ENCODE measurements around the gene DZIP1L.

DZIP1L gene

DNA sequence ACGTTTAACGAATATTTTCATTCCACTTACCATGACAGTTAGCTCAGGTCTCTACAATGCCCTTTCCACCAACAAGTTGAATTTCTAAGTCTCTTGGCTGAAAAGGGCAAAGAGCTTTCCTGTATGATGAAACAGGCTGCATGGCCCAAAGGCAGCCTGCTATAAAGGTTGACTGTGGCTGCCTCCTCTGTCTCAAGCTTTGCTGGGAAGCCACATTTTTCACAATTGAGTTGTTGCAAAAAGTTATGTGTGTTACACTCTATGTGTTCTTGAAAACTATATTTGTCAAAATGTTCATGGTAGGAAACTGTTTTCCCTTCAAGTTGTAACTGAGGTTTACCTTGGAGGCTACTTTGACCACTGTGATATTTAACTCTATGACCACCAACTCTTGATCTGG is 49.5 kb downstream of the DZIP1L start:
- TF ChIP-seq, protein P1, sequence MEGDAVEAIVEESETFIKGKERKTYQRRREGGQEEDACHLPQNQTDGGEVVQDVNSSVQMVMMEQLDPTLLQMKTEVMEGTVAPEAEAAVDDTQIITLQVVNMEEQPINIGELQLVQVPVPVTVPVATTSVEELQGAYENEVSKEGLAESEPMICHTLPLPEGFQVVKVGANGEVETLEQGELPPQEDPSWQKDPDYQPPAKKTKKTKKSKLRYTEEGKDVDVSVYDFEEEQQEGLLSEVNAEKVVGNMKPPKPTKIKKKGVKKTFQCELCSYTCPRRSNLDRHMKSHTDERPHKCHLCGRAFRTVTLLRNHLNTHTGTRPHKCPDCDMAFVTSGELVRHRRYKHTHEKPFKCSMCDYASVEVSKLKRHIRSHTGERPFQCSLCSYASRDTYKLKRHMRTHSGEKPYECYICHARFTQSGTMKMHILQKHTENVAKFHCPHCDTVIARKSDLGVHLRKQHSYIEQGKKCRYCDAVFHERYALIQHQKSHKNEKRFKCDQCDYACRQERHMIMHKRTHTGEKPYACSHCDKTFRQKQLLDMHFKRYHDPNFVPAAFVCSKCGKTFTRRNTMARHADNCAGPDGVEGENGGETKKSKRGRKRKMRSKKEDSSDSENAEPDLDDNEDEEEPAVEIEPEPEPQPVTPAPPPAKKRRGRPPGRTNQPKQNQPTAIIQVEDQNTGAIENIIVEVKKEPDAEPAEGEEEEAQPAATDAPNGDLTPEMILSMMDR (IDR thresholded peaks at IDR 0.05), result no peak
- H3K9me3 ChIP-seq, result no peaks in the 10 kb centered on the region
- H3K27ac ChIP-seq, result no peak overlapping the region
- intact Hi-C loops (cut with DNase I; ENCODE audit: low total_unique reads), result no loop called here
- no peak for DNase-seq
- peaks cover 42 to 82% (median 69%) of the 10 kb centered on the region in 3 donors for H3K36me3 ChIP-seq
- no peaks in the 10 kb centered on the region for H3K27me3 ChIP-seq
- H3K4me1 ChIP-seq, result no peaks in the 10 kb centered on the region
- no peak overlapping the region for H3K4me3 ChIP-seq

DNA sequence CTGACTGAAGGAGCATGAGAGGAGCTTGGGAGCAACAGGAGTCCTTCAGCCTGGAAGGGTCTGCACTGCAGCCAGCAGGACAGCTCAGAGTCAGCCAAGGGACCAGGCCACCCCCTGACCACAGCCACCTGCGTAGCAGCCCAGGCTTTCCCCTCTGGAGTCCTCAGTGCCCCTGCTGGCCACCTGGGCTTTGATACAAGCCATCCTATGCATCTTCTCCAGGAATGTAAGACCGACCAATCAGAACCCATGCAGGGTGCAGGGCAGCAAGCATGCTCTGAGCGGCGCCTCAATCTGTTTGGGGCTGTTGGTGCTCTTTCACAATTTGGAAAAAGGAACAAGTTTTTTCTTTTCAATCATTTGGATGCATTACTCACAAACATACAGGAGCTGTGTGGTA is 52.0 kb downstream of the DZIP1L start:
- TF ChIP-seq, protein P1 (IDR thresholded peaks at IDR 0.05), result no peak
- no peak overlapping the region for H3K4me3 ChIP-seq
- H3K9me3 ChIP-seq, result no peaks in the 10 kb centered on the region
- no peak overlapping the region for H3K27ac ChIP-seq
- peaks cover 0 to 11% (median 0%) of the 10 kb centered on the region in 4 donors for H3K4me1 ChIP-seq
- DNase-seq, result no peak
- H3K36me3 ChIP-seq, result peaks cover 42 to 77% (median 66%) of the 10 kb centered on the region in 3 donors
- no peaks in the 10 kb centered on the region for H3K27me3 ChIP-seq
- intact Hi-C loops (cut with DNase I; ENCODE audit: low total_unique reads), result no loop called here

DNA sequence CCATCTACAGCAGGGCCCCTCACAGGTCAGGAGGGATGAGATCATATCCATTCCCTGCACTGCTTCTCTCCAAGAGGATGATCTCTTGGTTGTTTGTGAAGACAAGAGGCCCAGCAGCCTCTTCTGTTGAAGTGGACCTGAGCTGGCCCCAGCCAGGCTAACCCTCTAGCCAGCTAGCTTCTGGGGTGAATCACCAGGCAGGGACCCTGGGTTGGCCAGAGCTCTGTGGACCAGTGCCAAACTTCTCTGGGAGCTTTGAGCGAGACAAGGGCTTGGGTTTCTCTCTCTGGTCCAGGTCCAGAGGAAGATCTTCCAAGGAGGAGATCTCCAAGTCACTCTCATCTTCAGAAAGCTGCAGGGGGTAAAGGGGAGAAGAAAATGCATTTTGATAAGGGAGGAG is 52.8 kb downstream of the DZIP1L start:
- Histone ChIP-seq H3K4me1 (peaks cover 0 to 11% (median 0%) of the 10 kb centered on the region in 4 donors), H3K27me3 (no peaks in the 10 kb centered on the region), H3K36me3 (peaks cover 38 to 70% (median 59%) of the 10 kb centered on the region in 3 donors), H3K27ac (no peak overlapping the region), H3K9me3 (no peaks in the 10 kb centered on the region), H3K4me3 (no peak overlapping the region)
- intact Hi-C loops (cut with DNase I; ENCODE audit: low total_unique reads), result no loop called here
- no peak for DNase-seq
- TF ChIP-seq, protein P1 (IDR thresholded peaks at IDR 0.05), result no peak

DNA sequence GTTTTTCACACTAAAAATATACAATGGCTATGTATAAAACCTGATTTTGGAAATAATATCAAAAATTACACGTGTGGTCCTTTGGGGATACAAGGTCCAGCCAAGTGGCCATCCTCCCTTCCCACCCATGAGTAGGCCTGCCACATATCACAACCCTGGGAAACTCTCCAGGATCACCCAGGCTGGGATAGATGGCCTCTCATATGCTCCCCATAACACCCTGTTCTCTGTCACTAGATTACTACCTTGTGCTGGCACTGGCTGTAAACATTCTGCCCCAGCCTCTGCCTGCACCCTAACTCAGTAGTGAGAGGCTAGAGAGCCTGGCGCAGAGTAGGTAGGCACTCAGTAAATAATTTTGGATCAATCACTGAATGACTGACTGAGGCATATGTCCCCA is 53.4 kb downstream of the DZIP1L start:
- Histone ChIP-seq H3K4me1 (peaks cover 0 to 11% (median 0%) of the 10 kb centered on the region in 4 donors), H3K27me3 (no peaks in the 10 kb centered on the region), H3K9me3 (no peaks in the 10 kb centered on the region), H3K4me3 (no peak overlapping the region), H3K27ac (no peak overlapping the region), H3K36me3 (peaks cover 33 to 64% (median 53%) of the 10 kb centered on the region in 3 donors)
- DNase-seq, result no peak
- intact Hi-C loops (cut with DNase I; ENCODE audit: low total_unique reads), result no loop called here
- TF ChIP-seq, protein P1 (IDR thresholded peaks at IDR 0.05), result no peak

DNA sequence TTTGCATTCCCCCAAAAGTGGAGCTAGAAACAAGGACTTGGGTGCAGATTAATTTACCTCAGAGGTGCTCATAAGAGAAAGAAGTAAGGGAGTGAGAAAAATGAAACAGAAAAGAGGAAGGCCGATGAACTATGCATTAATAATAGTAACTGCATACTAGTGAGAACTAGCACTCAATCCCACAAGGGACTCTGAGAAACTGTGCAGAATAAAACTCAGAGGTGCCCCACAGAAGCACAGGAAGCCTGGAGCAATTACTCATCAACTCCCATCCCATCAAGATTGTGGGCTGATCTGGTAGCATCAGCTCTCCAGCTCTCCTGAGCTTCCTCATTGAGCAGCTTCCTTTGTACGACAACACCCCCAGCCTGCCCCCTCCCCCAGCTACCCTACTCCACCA is 54.6 kb downstream of the DZIP1L start:
- H3K9me3 ChIP-seq, result no peaks in the 10 kb centered on the region
- H3K4me1 ChIP-seq, result peaks cover 0 to 11% (median 0%) of the 10 kb centered on the region in 4 donors
- H3K36me3 ChIP-seq, result peaks cover 22 to 51% (median 41%) of the 10 kb centered on the region in 3 donors
- DNase-seq, result no peak
- intact Hi-C loops (cut with DNase I; ENCODE audit: low total_unique reads), result no loop called here
- TF ChIP-seq, protein P1 (IDR thresholded peaks at IDR 0.05), result no peak
- no peaks in the 10 kb centered on the region for H3K27me3 ChIP-seq
- no peak overlapping the region for H3K27ac ChIP-seq
- no peak overlapping the region for H3K4me3 ChIP-seq

DNA sequence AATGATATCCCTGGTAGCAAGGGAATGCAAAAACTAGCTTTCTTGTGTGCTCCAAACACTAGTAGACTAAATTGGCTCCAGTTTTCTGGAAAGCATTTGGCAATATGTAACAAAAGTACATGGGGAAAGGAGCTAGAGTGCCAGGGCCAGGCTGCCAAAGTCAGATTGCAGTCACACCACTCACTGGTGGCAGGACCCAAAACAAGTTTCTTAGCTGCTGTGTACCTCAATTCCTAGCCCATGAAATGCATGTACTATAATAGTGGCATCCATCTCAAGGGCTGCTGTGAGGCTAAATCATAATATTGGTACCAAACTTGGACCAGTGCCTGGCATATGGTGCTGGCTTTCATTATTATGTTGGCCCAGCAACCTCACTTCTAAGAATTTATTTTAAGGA is 56.1 kb downstream of the DZIP1L start:
- no peaks in the 10 kb centered on the region for H3K27me3 ChIP-seq
- no peak overlapping the region for H3K4me3 ChIP-seq
- peaks cover 0 to 11% (median 0%) of the 10 kb centered on the region in 4 donors for H3K4me1 ChIP-seq
- no peak overlapping the region for H3K27ac ChIP-seq
- DNase-seq, result no peak
- intact Hi-C loops (cut with DNase I; ENCODE audit: low total_unique reads), result no loop called here
- peaks cover 12 to 36% (median 26%) of the 10 kb centered on the region in 3 donors for H3K36me3 ChIP-seq
- H3K9me3 ChIP-seq, result no peaks in the 10 kb centered on the region
- TF ChIP-seq, protein P1 (IDR thresholded peaks at IDR 0.05), result no peak

All from tibial artery (tissue), 4 donors.